NCI-H510A treated with DMSO at 0.1 percent for 48 hours (cell line): ENCODE measurements around the gene KCNMA1.

ENCODE experiments used
- DNase-seq: peaks from one replicate; lab custom pipeline; 2025; lab: John Stamatoyannopoulos, UW

KCNMA1 gene

GRCh38 chr10:77269163-77269562 lies 368.4 kb downstream of the KCNMA1 start:
- no peak for DNase-seq

- no peak for DNase-seq
Observed at GRCh38 chr10:77268721-77269120, 368.9 kb downstream of the KCNMA1 start.

GRCh38 chr10:77267703-77268675 lies 369.6 kb downstream of the KCNMA1 start:
- DNase-seq, result peak; percentile 12

GRCh38 chr10:77266242-77266641 lies 371.4 kb downstream of the KCNMA1 start:
- no peak for DNase-seq

- DNase-seq, result no peak
Observed at GRCh38 chr10:77264527-77264926, 373.1 kb downstream of the KCNMA1 start.

- no peak for DNase-seq
Observed at GRCh38 chr10:77264107-77264506, 373.5 kb downstream of the KCNMA1 start.

GRCh38 chr10:77263700-77264099 lies 373.9 kb downstream of the KCNMA1 start:
- no peak for DNase-seq

GRCh38 chr10:77261146-77261545 lies 376.5 kb downstream of the KCNMA1 start:
- DNase-seq, result no peak

- no peak for DNase-seq
Observed at GRCh38 chr10:77259171-77259874, 378.3 kb downstream of the KCNMA1 start.

- DNase-seq, result no peak
Observed at GRCh38 chr10:77256346-77256745, 381.3 kb downstream of the KCNMA1 start.

- DNase-seq, result no peak
Observed at GRCh38 chr10:77253556-77254064, 384.0 kb downstream of the KCNMA1 start.

- DNase-seq, result no peak
Observed at GRCh38 chr10:77253147-77253545, 384.5 kb downstream of the KCNMA1 start.

GRCh38 chr10:77252380-77253146 lies 385.0 kb downstream of the KCNMA1 start:
- no peak for DNase-seq

- peak; percentile 38 for DNase-seq
Observed at GRCh38 chr10:77251297-77252013, 386.2 kb downstream of the KCNMA1 start.

GRCh38 chr10:77249901-77250459 lies 387.6 kb downstream of the KCNMA1 start:
- no peak for DNase-seq

- DNase-seq, result no peak
Observed at GRCh38 chr10:77248104-77248790, 389.4 kb downstream of the KCNMA1 start.

GRCh38 chr10:77247031-77247990 lies 390.3 kb downstream of the KCNMA1 start:
- DNase-seq, result peak; percentile 13

- DNase-seq, result no peak
Observed at GRCh38 chr10:77245953-77246352, 391.7 kb downstream of the KCNMA1 start.

GRCh38 chr10:77244746-77245145 lies 392.9 kb downstream of the KCNMA1 start:
- no peak for DNase-seq
